SK-N-SH (cell line): ENCODE results near the gene SPACA6. TPM values are rescaled to one million over a fixed set of nuclear protein-coding genes. Genes with fewer than 3 reads are reported as not detected.
A peak's percentile ranks its signal among the peaks of the same experiment; 100 is the strongest.

Source experiments
- CTCF ChIA-PET: fragments of 300-600, 350-600 bp; formaldehyde crosslinking; extraction: SDS; loops from one replicate; lab custom pipeline; 2021; lab: Yijun Ruan, JAX
- POLR2A ChIA-PET: fragments of 350-600 bp; sonication (Branson Sonifier 250); formaldehyde crosslinking; extraction: SDS; loops from one replicate; lab custom pipeline; 2020; ENCODE audit warnings: antibody characterized with exemption, inconsistent platforms; lab: Yijun Ruan, JAX
- DNase-seq: peaks from one replicate; pipeline ENCODE4 v3.0.0; 2012
- H2AFZ ChIP-seq: fragments of 200-600 bp; sonication (generic); 2 replicates; pipeline ENCODE4 v1.8.1; 2016; ENCODE audit warnings: antibody characterized with exemption, mild to moderate bottlenecking, low read depth
- H3F3A ChIP-seq: fragments of 200-600 bp; sonication (generic); replicated peaks from 2 replicates; pipeline ENCODE3; 2016; ENCODE audit warnings: antibody characterized with exemption, mild to moderate bottlenecking; ENCODE audit not compliant: insufficient read depth
- H3K27ac ChIP-seq, 2 experiments: fragments of 200-500 bp in 1 of 2; fragments of 200-600 bp in 1 of 2; sonication (Bioruptor generic) in 1 of 2; sonication (generic), shearing (Covaris generic) in 1 of 2; 2 replicates each; pipeline versions ENCODE4 v1.5.1 to v1.6.1; 2014 to 2016; ENCODE audit warnings: low read depth in 2 of 2, inconsistent platforms in 1 of 2, low read length in 1 of 2, mild to moderate bottlenecking in 1 of 2, mixed read lengths in 1 of 2
- H3K27me3 ChIP-seq: fragments of 200-600 bp; sonication (generic), shearing (Covaris generic); 2 replicates; pipeline ENCODE4 v1.6.1; 2016; ENCODE audit warnings: mixed run types; ENCODE audit not compliant: insufficient read depth
- H3K36me3 ChIP-seq, 2 experiments: fragments of 200-500 bp in 1 of 2; fragments of 200-600 bp in 1 of 2; sonication (Bioruptor generic) in 1 of 2; sonication (generic) in 1 of 2; replicated peaks in 1 of 2; 2 replicates each; pipeline versions ENCODE3 to v1.5.1; 2014 to 2016; ENCODE audit warnings: low read length in 1 of 2, mild to moderate bottlenecking in 1 of 2; ENCODE audit not compliant: insufficient read depth in 2 of 2, control insufficient read depth in 1 of 2
- H3K4me1 ChIP-seq, 2 experiments: fragments of 200-500 bp in 1 of 2; fragments of 200-600 bp in 1 of 2; sonication (Bioruptor generic) in 1 of 2; sonication (generic), shearing (Covaris generic) in 1 of 2; 2 replicates each; pipeline versions ENCODE4 v1.5.1 to v1.6.1; 2014 to 2016; ENCODE audit warnings: low read depth in 1 of 2, low read length in 1 of 2, mixed run types in 1 of 2; ENCODE audit not compliant: insufficient read depth in 2 of 2, control insufficient read depth in 1 of 2
- H3K4me2 ChIP-seq: fragments of 200-600 bp; sonication (generic), shearing (Covaris generic); 2 replicates; pipeline ENCODE4 v1.6.1; 2017; ENCODE audit warnings: mixed run types
- H3K4me3 ChIP-seq, 2 experiments: fragments of 200-500 bp in 1 of 2; fragments of 200-600 bp in 1 of 2; sonication (Bioruptor generic) in 1 of 2; sonication (generic), shearing (Covaris generic) in 1 of 2; 2 replicates each; pipeline versions ENCODE4 v1.5.1 to v1.8.1; 2014 to 2016; ENCODE audit warnings: low read depth in 2 of 2, inconsistent platforms in 1 of 2, low read length in 1 of 2, mild to moderate bottlenecking in 1 of 2, mixed read lengths in 1 of 2, moderate library complexity in 1 of 2
- H3K79me2 ChIP-seq: fragments of 200-600 bp; sonication (generic); 2 replicates; pipeline ENCODE4 v1.8.1; 2017; ENCODE audit warnings: mild to moderate bottlenecking; ENCODE audit not compliant: insufficient read depth
- H3K9ac ChIP-seq: fragments of 200-600 bp; sonication (generic); 2 replicates; pipeline ENCODE4 v1.6.1; 2017; ENCODE audit warnings: mixed run types
- H3K9me2 ChIP-seq: fragments of 200-600 bp; sonication (generic); 2 replicates; pipeline ENCODE4 v1.6.1; 2017; ENCODE audit warnings: mixed run types
- H3K9me3 ChIP-seq: fragments of 200-600 bp; sonication (generic); 2 replicates; pipeline ENCODE4 v1.6.1; 2017; ENCODE audit warnings: mixed run types, mild to moderate bottlenecking, moderate library complexity
- H4K20me1 ChIP-seq: fragments of 200-600 bp; sonication (generic); 2 replicates; pipeline ENCODE4 v1.6.1; 2017; ENCODE audit warnings: mild to moderate bottlenecking, mixed run types; ENCODE audit not compliant: insufficient read depth
- EP300 ChIP-seq, 2 experiments: IDR thresholded peaks; 2 replicates each; pipeline versions ENCODE4 v1.4.0 to v1.6.1; 2012; ENCODE audit warnings: borderline replicate concordance in 1 of 2, low read depth in 1 of 2, low read length in 1 of 2
- FOSL2 ChIP-seq: IDR thresholded peaks from 2 replicates; pipeline ENCODE4 v1.4.0; 2012; ENCODE audit warnings: low read depth, mild to moderate bottlenecking, moderate library complexity, borderline replicate concordance
- MEF2A ChIP-seq: IDR thresholded peaks from 2 replicates; pipeline ENCODE4 v1.4.0; 2012; ENCODE audit warnings: low read depth, borderline replicate concordance
- MXI1 ChIP-seq: IDR thresholded peaks from 2 replicates; pipeline ENCODE4 v1.6.1; 2012; ENCODE audit warnings: mild to moderate bottlenecking, low read depth, low read length, improper control_type of control experiment
- NFIC ChIP-seq: IDR thresholded peaks from 2 replicates; pipeline ENCODE4 v1.4.0; 2012; ENCODE audit warnings: borderline replicate concordance
- POLR2AphosphoS5 ChIP-seq: IDR thresholded peaks from 2 replicates; pipeline ENCODE4 v1.6.1; 2012; ENCODE audit warnings: low read depth, low read length
- RAD21 ChIP-seq: IDR thresholded peaks from 2 replicates; pipeline ENCODE4 v1.6.1; 2012; ENCODE audit warnings: mild to moderate bottlenecking, low read length
- RFX5 ChIP-seq: IDR thresholded peaks from 2 replicates; pipeline ENCODE4 v1.6.1; 2012; ENCODE audit warnings: mild to moderate bottlenecking, improper control_type of control experiment, low read length
- SMC3 ChIP-seq: IDR thresholded peaks from 2 replicates; pipeline ENCODE4 v1.6.1; 2012; ENCODE audit warnings: low read depth, low read length, improper control_type of control experiment
- TAF1 ChIP-seq: IDR thresholded peaks from 2 replicates; pipeline ENCODE4 v1.6.1; 2012; ENCODE audit warnings: low read depth, mild to moderate bottlenecking, low read length, moderate library complexity, borderline replicate concordance
- TCF12 ChIP-seq: IDR thresholded peaks from 2 replicates; pipeline ENCODE4 v1.4.0; 2012
- TEAD4 ChIP-seq: IDR thresholded peaks from 2 replicates; pipeline ENCODE4 v1.4.0; 2012; ENCODE audit warnings: mild to moderate bottlenecking, borderline replicate concordance; ENCODE audit not compliant: insufficient read depth
- whole genome bisulfite sequencing: methylation state at CpG from one replicate; pipeline ENCODE4 v1.1.6; 2017; ENCODE audit warnings: low lambda C conversion rate; 5-methylcytosine and 5-hydroxymethylcytosine counted together
- polyA plus RNA-seq, 3 experiments: library from polyadenylated mRNA; depleted of rRNA; stranded (reverse); fragments of >200 nt; gene quantifications; 2 replicates each; pipeline ENCODE4 v1.2.3, GENCODE V29; 2012
- TF ChIP-seq, protein P1 (sequence below): IDR thresholded peaks from 2 replicates; pipeline ENCODE4 v1.4.0; 2012; ENCODE audit warnings: low read depth
- TF ChIP-seq, protein P2 (sequence below): fragments of 150-350 bp; IDR thresholded peaks from 2 replicates; pipeline ENCODE4 v1.6.1; 2017; ENCODE audit warnings: antibody characterized with exemption, low read length, low read depth, borderline replicate concordance
- TF ChIP-seq, protein P3 (sequence below): fragments of 200-600 bp; sonication (generic); IDR thresholded peaks from 2 replicates; pipeline ENCODE4 v1.6.1; 2017; ENCODE audit warnings: antibody characterized with exemption, mild to moderate bottlenecking, moderate library complexity

SPACA6 gene
- polyA plus RNA-seq, 1 of the 3 experiments (the other 2 are of a cell fraction): 15.8 TPM

DNA sequence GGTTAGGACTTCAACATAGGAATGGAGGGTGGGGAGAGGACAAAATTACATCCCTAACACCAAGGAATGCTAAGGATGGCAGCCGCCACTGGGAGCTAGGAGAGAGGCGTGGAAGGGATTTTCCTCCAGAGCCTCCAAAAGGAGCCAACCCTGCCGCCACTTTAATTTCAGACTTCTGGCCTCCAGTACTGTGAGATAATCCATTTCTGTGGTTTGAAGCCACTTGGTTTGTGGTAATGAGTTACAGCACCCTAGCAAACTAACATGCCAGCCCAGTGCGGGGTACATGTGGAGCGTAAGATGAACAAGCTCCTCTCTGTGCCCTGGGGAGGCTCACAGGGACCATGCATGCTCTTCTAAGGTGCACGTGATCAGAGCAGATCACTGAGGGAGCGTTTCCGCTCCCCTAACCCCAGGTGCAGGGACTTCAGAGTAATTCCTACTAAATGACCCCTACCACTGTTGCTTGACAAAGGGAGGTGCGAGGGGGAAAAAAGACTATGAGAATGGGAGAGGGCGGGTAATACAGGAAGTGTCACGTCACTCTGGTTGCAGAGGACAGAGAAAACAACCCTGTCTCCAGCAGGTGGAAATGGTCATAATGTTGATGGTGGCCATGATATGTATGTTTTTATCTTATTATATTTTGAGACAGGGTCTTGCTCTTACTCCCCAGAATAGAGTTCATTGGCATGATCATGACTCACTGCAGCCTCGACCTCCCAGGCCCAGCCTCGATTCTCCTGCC lies 46.5 kb downstream of the SPACA6 start:
- H3K4me1 ChIP-seq: no peaks in the 10 kb centered on the region
- H3K4me3 ChIP-seq: no peak overlapping the region
- H3K4me2 ChIP-seq: no peak overlapping the region
- no peaks in the 10 kb centered on the region for H3K36me3 ChIP-seq
- peaks cover 9% of the 10 kb centered on the region for H3F3A ChIP-seq
- no peaks in the 10 kb centered on the region for H3K79me2 ChIP-seq
- peaks cover 46% of the 10 kb centered on the region; the same call in 1 of the 2 replicates for H3K27me3 ChIP-seq
- POLR2A ChIA-PET: no interaction called here
- H4K20me1 ChIP-seq: no peaks in the 10 kb centered on the region
- no peaks in the 10 kb centered on the region for H3K9me2 ChIP-seq
- CTCF ChIA-PET: no interaction called here
- DNase-seq: no peak
- no peaks in the 10 kb centered on the region for H3K9me3 ChIP-seq
- 2% methylated on average over 13 of the region's 13 CpGs for WGBS
- H3K27ac ChIP-seq: no peak overlapping the region
- no peak overlapping the region for H3K9ac ChIP-seq
- no peak overlapping the region for H2AFZ ChIP-seq
- TF ChIP-seq SMC3 (no peak), POLR2AphosphoS5 (no peak), RAD21 (no peak), NFIC (no peak), EP300 (IDR thresholded peaks at IDR 0.05; ENCODE audit: borderline replicate concordance in 1 of 2, low read depth in 1 of 2, low read length in 1 of 2) (no peak)

DNA sequence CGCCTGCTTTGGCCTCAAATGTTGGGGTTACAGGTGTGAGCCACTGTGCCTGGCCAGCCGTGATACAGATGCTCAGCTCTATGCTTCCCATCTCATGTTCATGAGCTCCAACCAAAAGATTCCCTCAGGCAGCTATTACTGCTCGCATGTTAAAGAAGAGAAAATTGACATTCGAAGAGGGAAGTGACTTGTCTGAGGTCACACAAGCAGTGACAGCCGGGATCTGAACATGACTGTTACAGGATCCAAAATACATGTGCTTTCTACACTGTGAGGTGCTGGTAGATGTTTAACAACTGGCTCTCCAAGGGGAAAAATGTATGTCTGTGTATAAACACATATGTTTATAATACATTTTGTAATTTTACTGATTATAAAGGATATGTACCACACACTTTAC lies 47.2 kb downstream of the SPACA6 start:
- Histone ChIP-seq H3K9ac (no peak overlapping the region), H3K36me3 (no peaks in the 10 kb centered on the region), H3K9me2 (no peaks in the 10 kb centered on the region), H4K20me1 (no peaks in the 10 kb centered on the region), H3K4me3 (no peak overlapping the region), H2AFZ (no peak overlapping the region), H3K27me3 (peaks cover 39% of the 10 kb centered on the region; the same call in 1 of the 2 replicates), H3K4me2 (no peak overlapping the region), H3K4me1 (no peaks in the 10 kb centered on the region), H3K27ac (no peak overlapping the region), H3K79me2 (no peaks in the 10 kb centered on the region), H3K9me3 (no peaks in the 10 kb centered on the region), H3F3A (peaks cover 9% of the 10 kb centered on the region)
- TF ChIP-seq, protein P1, sequence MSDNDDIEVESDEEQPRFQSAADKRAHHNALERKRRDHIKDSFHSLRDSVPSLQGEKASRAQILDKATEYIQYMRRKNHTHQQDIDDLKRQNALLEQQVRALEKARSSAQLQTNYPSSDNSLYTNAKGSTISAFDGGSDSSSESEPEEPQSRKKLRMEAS: no peak
- ChIA-PET POLR2A (no interaction called here), CTCF (no interaction called here)
- WGBS: 7% methylated on average over 5 of the region's 5 CpGs
- DNase-seq: no peak

DNA sequence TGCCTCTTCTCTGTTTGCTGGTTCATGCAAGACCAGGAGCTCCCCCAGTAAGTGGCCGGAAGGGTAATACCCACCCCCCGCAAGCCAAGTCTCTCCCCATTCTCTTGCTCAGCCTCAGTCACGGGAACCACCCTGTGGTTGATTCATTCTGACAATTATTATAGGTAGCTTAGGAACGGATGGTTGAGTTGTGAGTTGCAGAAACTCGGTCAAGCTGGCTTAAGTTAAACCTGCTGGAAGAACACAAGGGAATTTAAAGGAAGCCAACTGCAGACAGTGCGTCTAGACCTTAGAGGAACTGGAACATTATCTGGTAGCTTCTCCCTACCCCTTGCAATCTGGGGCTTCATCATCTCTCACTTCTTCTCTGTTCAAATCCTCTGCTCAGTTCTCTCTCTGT lies 49.7 kb downstream of the SPACA6 start:
- DNase-seq: no peak
- no peaks in the 10 kb centered on the region for H3K9me2 ChIP-seq
- H3K36me3 ChIP-seq: no peaks in the 10 kb centered on the region
- no peak overlapping the region for H2AFZ ChIP-seq
- no peaks in the 10 kb centered on the region for H3K4me1 ChIP-seq
- ChIA-PET CTCF (interaction anchor here (0.6 to 2.4 kb wide), 3 partner anchors 35 to 364 kb away, joined by 3 to 11 read pairs (median 4); no protein-coding TSS in a partner anchor), POLR2A (no interaction called here)
- no peaks in the 10 kb centered on the region for H4K20me1 ChIP-seq
- peak overlapping the region in 1 of 2 experiments; percentile 76; a peak in 2 of 4 replicates for H3K27ac ChIP-seq
- peak overlapping the region; percentile 61; the same call in 1 of the 2 replicates for H3K9ac ChIP-seq
- no peaks in the 10 kb centered on the region for H3K9me3 ChIP-seq
- no peak overlapping the region for H3K4me3 ChIP-seq
- WGBS: 4% methylated on average over 6 of the region's 6 CpGs
- H3F3A ChIP-seq: peaks cover 9% of the 10 kb centered on the region
- H3K79me2 ChIP-seq: no peaks in the 10 kb centered on the region
- H3K4me2 ChIP-seq: peak overlapping the region; percentile 49; the same call in 1 of the 2 replicates
- TF ChIP-seq MXI1 (no peak), RFX5 (no peak), TEAD4 (no peak), FOSL2 (no peak), TCF12 (no peak), MEF2A (no peak), TAF1 (no peak)
- TF ChIP-seq, protein P2, sequence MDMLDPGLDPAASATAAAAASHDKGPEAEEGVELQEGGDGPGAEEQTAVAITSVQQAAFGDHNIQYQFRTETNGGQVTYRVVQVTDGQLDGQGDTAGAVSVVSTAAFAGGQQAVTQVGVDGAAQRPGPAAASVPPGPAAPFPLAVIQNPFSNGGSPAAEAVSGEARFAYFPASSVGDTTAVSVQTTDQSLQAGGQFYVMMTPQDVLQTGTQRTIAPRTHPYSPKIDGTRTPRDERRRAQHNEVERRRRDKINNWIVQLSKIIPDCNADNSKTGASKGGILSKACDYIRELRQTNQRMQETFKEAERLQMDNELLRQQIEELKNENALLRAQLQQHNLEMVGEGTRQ: no peak
- TF ChIP-seq, protein P3, sequence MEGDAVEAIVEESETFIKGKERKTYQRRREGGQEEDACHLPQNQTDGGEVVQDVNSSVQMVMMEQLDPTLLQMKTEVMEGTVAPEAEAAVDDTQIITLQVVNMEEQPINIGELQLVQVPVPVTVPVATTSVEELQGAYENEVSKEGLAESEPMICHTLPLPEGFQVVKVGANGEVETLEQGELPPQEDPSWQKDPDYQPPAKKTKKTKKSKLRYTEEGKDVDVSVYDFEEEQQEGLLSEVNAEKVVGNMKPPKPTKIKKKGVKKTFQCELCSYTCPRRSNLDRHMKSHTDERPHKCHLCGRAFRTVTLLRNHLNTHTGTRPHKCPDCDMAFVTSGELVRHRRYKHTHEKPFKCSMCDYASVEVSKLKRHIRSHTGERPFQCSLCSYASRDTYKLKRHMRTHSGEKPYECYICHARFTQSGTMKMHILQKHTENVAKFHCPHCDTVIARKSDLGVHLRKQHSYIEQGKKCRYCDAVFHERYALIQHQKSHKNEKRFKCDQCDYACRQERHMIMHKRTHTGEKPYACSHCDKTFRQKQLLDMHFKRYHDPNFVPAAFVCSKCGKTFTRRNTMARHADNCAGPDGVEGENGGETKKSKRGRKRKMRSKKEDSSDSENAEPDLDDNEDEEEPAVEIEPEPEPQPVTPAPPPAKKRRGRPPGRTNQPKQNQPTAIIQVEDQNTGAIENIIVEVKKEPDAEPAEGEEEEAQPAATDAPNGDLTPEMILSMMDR: no peak
- TF ChIP-seq, all 33 proteins: peak for 0
- peaks cover 38% of the 10 kb centered on the region; the same call in 1 of the 2 replicates for H3K27me3 ChIP-seq
